ENCODE results near the gene C11orf24. TPM values are rescaled to one million over a fixed set of nuclear protein-coding genes. Genes with fewer than 3 reads are reported as not detected.
A peak's percentile ranks its signal among the peaks of the same experiment; 100 is the strongest.

C11orf24 gene
- total RNA-seq, 3 donors from 2014 or later (not counting 1 experiment from before 2014, with no cell fraction given) = 15.6 to 26.1 (median 17.7) TPM

- 92% methylated on average over 22 of the region's 22 CpGs for WGBS (ENCODE audit: insufficient coverage)
- H3K36me3 ChIP-seq (ENCODE audit: control insufficient read depth, insufficient read depth, low read length) = no peaks in the 10 kb centered on the region
- no peak for DNase-seq
- no peaks in the 10 kb centered on the region for H3K9me3 Mint-ChIP-seq
- H3K9me3 ChIP-seq (ENCODE audit: control insufficient read depth, insufficient read depth, low read length) = no peaks in the 10 kb centered on the region
- no peak overlapping the region for H3K4me3 ChIP-seq (ENCODE audit: low read length)
- H3K27ac ChIP-seq (ENCODE audit: low read length) = no peak overlapping the region
- no peaks in the 10 kb centered on the region for H3K27me3 ChIP-seq (ENCODE audit: control insufficient read depth, insufficient read depth, low read length)
- intact Hi-C loops (cut with micrococcal nuclease) = no loop called here
- no peak overlapping the region for H3K27ac Mint-ChIP-seq
- peaks cover 15% of the 10 kb centered on the region for H3K4me1 ChIP-seq (ENCODE audit: control insufficient read depth, insufficient read depth, low read length)
- H3K36me3 Mint-ChIP-seq = no peaks in the 10 kb centered on the region
- peaks cover 6 to 10% of the 10 kb centered on the region in 2 donors for H3K27me3 Mint-ChIP-seq (ENCODE audit: low read depth in 2 of 2)
- H3K4me1 Mint-ChIP-seq = peaks cover 23 to 24% of the 10 kb centered on the region in 2 donors
- no peak for ATAC-seq
- no peak for TF ChIP-seq CTCF (IDR thresholded peaks at IDR 0.05)
- no peak overlapping the region for H3K4me3 Mint-ChIP-seq
Observed at GRCh38 chr11:68216171-68216938, 55.4 kb downstream of the C11orf24 start.

- ATAC-seq (no peak), DNase-seq (no peak)
- Mint-ChIP-seq H3K9me3 (no peaks in the 10 kb centered on the region), H3K36me3 (no peaks in the 10 kb centered on the region), H3K4me3 (peak overlapping the region; percentile 85), H3K27ac (peak overlapping the region; percentile 87 to 92), H3K4me1 (peaks cover 30 to 31% of the 10 kb centered on the region in 2 donors), H3K27me3 (ENCODE audit: low read depth in 2 of 2) (peaks cover 6 to 10% of the 10 kb centered on the region in 2 donors)
- intact Hi-C loops (cut with micrococcal nuclease) = no loop called here
- Histone ChIP-seq H3K36me3 (ENCODE audit: control insufficient read depth, insufficient read depth, low read length) (no peaks in the 10 kb centered on the region), H3K27me3 (ENCODE audit: control insufficient read depth, insufficient read depth, low read length) (no peaks in the 10 kb centered on the region), H3K27ac (ENCODE audit: low read length) (no peak overlapping the region), H3K4me3 (ENCODE audit: low read length) (no peak overlapping the region), H3K9me3 (ENCODE audit: control insufficient read depth, insufficient read depth, low read length) (no peaks in the 10 kb centered on the region), H3K4me1 (ENCODE audit: control insufficient read depth, insufficient read depth, low read length) (peaks cover 21% of the 10 kb centered on the region)
- TF ChIP-seq CTCF (IDR thresholded peaks at IDR 0.05) = no peak
- WGBS (ENCODE audit: insufficient coverage) = 80% methylated on average over 6 of the region's 6 CpGs
Observed at GRCh38 chr11:68215524-68216170, 56.1 kb downstream of the C11orf24 start.

GRCh38 chr11:68215087-68215445 lies 56.7 kb downstream of the C11orf24 start:
- peak overlapping the region; percentile 85 for H3K4me3 Mint-ChIP-seq
- Histone ChIP-seq H3K27me3 (ENCODE audit: control insufficient read depth, insufficient read depth, low read length) (no peaks in the 10 kb centered on the region), H3K4me1 (ENCODE audit: control insufficient read depth, insufficient read depth, low read length) (peaks cover 23% of the 10 kb centered on the region), H3K9me3 (ENCODE audit: control insufficient read depth, insufficient read depth, low read length) (no peaks in the 10 kb centered on the region), H3K36me3 (ENCODE audit: control insufficient read depth, insufficient read depth, low read length) (no peaks in the 10 kb centered on the region), H3K27ac (ENCODE audit: low read length) (no peak overlapping the region), H3K4me3 (ENCODE audit: low read length) (no peak overlapping the region)
- H3K27ac Mint-ChIP-seq = peak overlapping the region; percentile 87 to 92
- H3K4me1 Mint-ChIP-seq = peaks cover 36 to 37% of the 10 kb centered on the region in 2 donors
- 51% methylated on average over 15 of the region's 15 CpGs for WGBS (ENCODE audit: insufficient coverage)
- intact Hi-C loops (cut with micrococcal nuclease) = no loop called here
- no peaks in the 10 kb centered on the region for H3K36me3 Mint-ChIP-seq
- peak in 1 of 2 donors; percentile 28 for DNase-seq
- ATAC-seq = no peak
- H3K9me3 Mint-ChIP-seq = no peaks in the 10 kb centered on the region
- no peak for TF ChIP-seq CTCF (IDR thresholded peaks at IDR 0.05)
- peaks cover 6 to 10% of the 10 kb centered on the region in 2 donors for H3K27me3 Mint-ChIP-seq (ENCODE audit: low read depth in 2 of 2)

All from natural killer cell (primary cell).